Activated naive CD4-positive, alpha-beta T cell treated with anti-CD3 and anti-CD28 coated beads, Interleukin-2, amount 10 ng/mL, durations not matched to agents 7 days and 5 days (primary cell): ENCODE results near the gene PTPRA.
"Not testable (repeated sequence)": the region's sequence is repeated elsewhere in the genome, so short reads cannot be mapped to it uniquely, and the experiment has no call there.

ENCODE experiments used
- CTCF ChIA-PET: fragments of 350-600 bp; sonication (Branson Sonifier 250); formaldehyde crosslinking; loops from one replicate; lab custom pipeline; 2021; ENCODE audit warnings: antibody characterized with exemption; lab: Charles Lee
- DNase-seq: peaks from one replicate; pipeline ENCODE4 v3.0.0-alpha.2; 2020
- H3K27ac Mint-ChIP-seq: one replicate; pipeline ENCODE4 v1.8.0; 2021; ENCODE audit warnings: mild to moderate bottlenecking, moderate library complexity, mixed read lengths
- H3K27me3 Mint-ChIP-seq: one replicate; pipeline ENCODE4 v1.8.0; 2021; ENCODE audit warnings: mild to moderate bottlenecking, mixed read lengths
- H3K36me3 Mint-ChIP-seq: one replicate; pipeline ENCODE4 v1.8.0; 2021; ENCODE audit warnings: mixed read lengths
- H3K4me1 Mint-ChIP-seq: one replicate; pipeline ENCODE4 v1.8.0; 2021; ENCODE audit warnings: mixed read lengths
- H3K4me3 Mint-ChIP-seq: one replicate; pipeline ENCODE4 v1.8.0; 2021; ENCODE audit warnings: mild to moderate bottlenecking, moderate library complexity, mixed read lengths
- H3K9me3 Mint-ChIP-seq: one replicate; pipeline ENCODE4 v1.8.0; 2021; ENCODE audit warnings: mixed read lengths

Gene PTPRA

GRCh38 chr20:3045816-3046676 lies 172.8 kb downstream of the PTPRA start, which contains the start of gene MRPS26:
MRPS26 (plus strand) TSS chr20:3046052; CDS start chr20:3046069, 17 bp downstream.
- peak within 1 kb of the TSS; percentile 72 for H3K4me3 Mint-ChIP-seq
- CTCF ChIA-PET = interaction anchor here (1.0 to 1.1 kb wide), 2 partner anchors 7 to 132 kb away, joined by 3 to 5 read pairs; no protein-coding TSS in a partner anchor
- H3K4me1 Mint-ChIP-seq = peaks cover 33% of the 10 kb centered on the region
- H3K9me3 Mint-ChIP-seq = no peaks in the 10 kb centered on the region
- peak; percentile 89 for DNase-seq
- H3K27me3 Mint-ChIP-seq = no peaks in the 10 kb centered on the region
- H3K36me3 Mint-ChIP-seq = peaks cover 24% of the 10 kb centered on the region
- peak within 1 kb of the TSS; percentile 70 for H3K27ac Mint-ChIP-seq

GRCh38 chr20:3046677-3047462 lies 173.6 kb downstream of the PTPRA start:
- CTCF ChIA-PET = no interaction called here

GRCh38 chr20:3047486-3048419 lies 174.5 kb downstream of the PTPRA start:
- H3K4me1 Mint-ChIP-seq = peaks cover 33% of the 10 kb centered on the region
- peak overlapping the region; percentile 72 for H3K4me3 Mint-ChIP-seq
- no peaks in the 10 kb centered on the region for H3K27me3 Mint-ChIP-seq
- CTCF ChIA-PET = no interaction called here
- no peak overlapping the region for H3K27ac Mint-ChIP-seq
- no peaks in the 10 kb centered on the region for H3K9me3 Mint-ChIP-seq
- DNase-seq = no peak
- H3K36me3 Mint-ChIP-seq = peaks cover 22% of the 10 kb centered on the region

More at GRCh38 chr20:3046677-3047462, 173.6 kb downstream of the PTPRA start:
- H3K4me3 Mint-ChIP-seq = peak overlapping the region; percentile 72
- H3K4me1 Mint-ChIP-seq = peaks cover 34% of the 10 kb centered on the region
- peaks cover 22% of the 10 kb centered on the region for H3K36me3 Mint-ChIP-seq
- H3K27me3 Mint-ChIP-seq = no peaks in the 10 kb centered on the region
- peak overlapping the region; percentile 59 for H3K27ac Mint-ChIP-seq
- no peaks in the 10 kb centered on the region for H3K9me3 Mint-ChIP-seq
- DNase-seq = no peak

- no peaks in the 10 kb centered on the region for H3K9me3 Mint-ChIP-seq
- H3K27ac Mint-ChIP-seq = no peak overlapping the region
- H3K4me1 Mint-ChIP-seq = peaks cover 28% of the 10 kb centered on the region
- peaks cover 22% of the 10 kb centered on the region for H3K36me3 Mint-ChIP-seq
- CTCF ChIA-PET = no interaction called here
- H3K4me3 Mint-ChIP-seq = no peak overlapping the region
- no peaks in the 10 kb centered on the region for H3K27me3 Mint-ChIP-seq
- DNase-seq = no peak
Measured at GRCh38 chr20:3051385-3052019, 178.2 kb downstream of the PTPRA start.

- CTCF ChIA-PET = no interaction called here
- no peaks in the 10 kb centered on the region for H3K9me3 Mint-ChIP-seq
- no peaks in the 10 kb centered on the region for H3K27me3 Mint-ChIP-seq
- no peaks in the 10 kb centered on the region for H3K36me3 Mint-ChIP-seq
- no peak overlapping the region for H3K4me3 Mint-ChIP-seq
- DNase-seq = no peak
- no peak overlapping the region for H3K27ac Mint-ChIP-seq
- no peaks in the 10 kb centered on the region for H3K4me1 Mint-ChIP-seq
Measured at GRCh38 chr20:3059489-3059888, 186.2 kb downstream of the PTPRA start.

- CTCF ChIA-PET = interaction anchor here (1.3 kb wide), 1 partner anchor 53 kb away, joined by 3 read pairs; no protein-coding TSS in a partner anchor
- H3K4me3 Mint-ChIP-seq, DNase-seq: not testable (repeated sequence)
Measured at GRCh38 chr20:3064119-3064518, 190.8 kb downstream of the PTPRA start.

GRCh38 chr20:3067139-3068014 lies 194.1 kb downstream of the PTPRA start:
- Mint-ChIP-seq H3K27ac (no peak overlapping the region), H3K4me3 (no peak overlapping the region)

More at GRCh38 chr20:3064119-3064518, 190.8 kb downstream of the PTPRA start:
- H3K9me3 Mint-ChIP-seq, H3K27ac Mint-ChIP-seq, H3K4me1 Mint-ChIP-seq, H3K27me3 Mint-ChIP-seq, H3K36me3 Mint-ChIP-seq: not testable (repeated sequence)

GRCh38 chr20:3068075-3068474 lies 194.8 kb downstream of the PTPRA start:
- no peaks in the 10 kb centered on the region for H3K9me3 Mint-ChIP-seq
- H3K4me1 Mint-ChIP-seq = peaks cover 17% of the 10 kb centered on the region
- CTCF ChIA-PET = interaction anchor here (1.4 to 1.5 kb wide), 2 partner anchors 14 to 46 kb away, joined by 3 to 4 read pairs; no protein-coding TSS in a partner anchor
- no peak overlapping the region for H3K4me3 Mint-ChIP-seq
- no peak for DNase-seq
- no peak overlapping the region for H3K27ac Mint-ChIP-seq
- peaks cover 18% of the 10 kb centered on the region for H3K27me3 Mint-ChIP-seq
- H3K36me3 Mint-ChIP-seq = peaks cover 1% of the 10 kb centered on the region

More at GRCh38 chr20:3067139-3068014, 194.1 kb downstream of the PTPRA start:
- peaks cover 15% of the 10 kb centered on the region for H3K4me1 Mint-ChIP-seq
- peaks cover 1% of the 10 kb centered on the region for H3K36me3 Mint-ChIP-seq
- no peaks in the 10 kb centered on the region for H3K9me3 Mint-ChIP-seq
- H3K27me3 Mint-ChIP-seq = peaks cover 11% of the 10 kb centered on the region
- no peak for DNase-seq
- CTCF ChIA-PET = interaction anchor here (1.4 to 1.5 kb wide), 2 partner anchors 14 to 46 kb away, joined by 3 to 4 read pairs; no protein-coding TSS in a partner anchor

GRCh38 chr20:3068986-3069900 lies 196.0 kb downstream of the PTPRA start:
- no peak overlapping the region for H3K27ac Mint-ChIP-seq
- peaks cover 1% of the 10 kb centered on the region for H3K36me3 Mint-ChIP-seq
- H3K27me3 Mint-ChIP-seq = peaks cover 25% of the 10 kb centered on the region
- peaks cover 20% of the 10 kb centered on the region for H3K4me1 Mint-ChIP-seq
- no peak overlapping the region for H3K4me3 Mint-ChIP-seq
- CTCF ChIA-PET = interaction anchor here (0.9 to 1.6 kb wide), 4 partner anchors 8 to 47 kb away, joined by 4 to 7 read pairs (median 5); no protein-coding TSS in a partner anchor
- no peaks in the 10 kb centered on the region for H3K9me3 Mint-ChIP-seq
- peak; percentile 61 for DNase-seq

GRCh38 chr20:3070725-3071124 lies 197.4 kb downstream of the PTPRA start:
- DNase-seq = no peak
- peak overlapping the region; percentile 60 for H3K27ac Mint-ChIP-seq
- H3K27me3 Mint-ChIP-seq = peaks cover 28% of the 10 kb centered on the region
- H3K4me3 Mint-ChIP-seq = peak overlapping the region; percentile 74
- H3K36me3 Mint-ChIP-seq = peaks cover 1% of the 10 kb centered on the region
- no peaks in the 10 kb centered on the region for H3K9me3 Mint-ChIP-seq
- CTCF ChIA-PET = interaction anchor here (1.6 kb wide), 1 partner anchor 45 kb away, joined by 5 read pairs; no protein-coding TSS in a partner anchor
- peaks cover 34% of the 10 kb centered on the region for H3K4me1 Mint-ChIP-seq

GRCh38 chr20:3071266-3071609 lies 198.0 kb downstream of the PTPRA start:
- no peak for DNase-seq
- Mint-ChIP-seq H3K4me3 (peak overlapping the region; percentile 74), H3K9me3 (no peaks in the 10 kb centered on the region), H3K27ac (no peak overlapping the region), H3K4me1 (peaks cover 36% of the 10 kb centered on the region), H3K36me3 (peaks cover 1% of the 10 kb centered on the region), H3K27me3 (peaks cover 33% of the 10 kb centered on the region)
- CTCF ChIA-PET = no interaction called here
